ENCODE data around the gene SPATA2L. TPM values are rescaled to one million over a fixed set of nuclear protein-coding genes. Genes with fewer than 3 reads are reported as not detected.

SPATA2L gene
- total RNA-seq, 2 donors from 2014 or later, result 17.8 to 18.4 TPM

DNA sequence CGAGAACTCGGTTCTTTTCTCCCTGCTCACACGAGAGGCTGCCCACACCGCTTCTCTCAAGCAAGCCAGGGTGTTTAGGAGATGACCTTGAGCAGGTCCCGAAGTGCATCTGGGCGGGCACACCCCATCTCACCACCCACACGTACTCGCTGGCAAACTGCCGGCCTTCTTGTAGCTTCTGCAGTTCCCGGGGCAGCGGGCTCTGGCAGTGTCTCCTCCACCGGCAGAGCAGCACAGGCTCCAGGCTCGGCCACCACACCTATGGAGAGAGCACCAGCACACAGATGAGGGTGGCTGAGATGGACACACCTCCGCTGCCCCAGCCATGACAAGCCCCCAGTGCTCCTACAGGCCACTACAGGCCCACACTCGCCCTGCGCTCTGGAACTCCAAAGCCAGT, 43.3 kb upstream of the SPATA2L start:
- no peaks in the 10 kb centered on the region for H3K27me3 ChIP-seq
- H3K4me1 ChIP-seq, result no peaks in the 10 kb centered on the region
- TF ChIP-seq, protein P1, sequence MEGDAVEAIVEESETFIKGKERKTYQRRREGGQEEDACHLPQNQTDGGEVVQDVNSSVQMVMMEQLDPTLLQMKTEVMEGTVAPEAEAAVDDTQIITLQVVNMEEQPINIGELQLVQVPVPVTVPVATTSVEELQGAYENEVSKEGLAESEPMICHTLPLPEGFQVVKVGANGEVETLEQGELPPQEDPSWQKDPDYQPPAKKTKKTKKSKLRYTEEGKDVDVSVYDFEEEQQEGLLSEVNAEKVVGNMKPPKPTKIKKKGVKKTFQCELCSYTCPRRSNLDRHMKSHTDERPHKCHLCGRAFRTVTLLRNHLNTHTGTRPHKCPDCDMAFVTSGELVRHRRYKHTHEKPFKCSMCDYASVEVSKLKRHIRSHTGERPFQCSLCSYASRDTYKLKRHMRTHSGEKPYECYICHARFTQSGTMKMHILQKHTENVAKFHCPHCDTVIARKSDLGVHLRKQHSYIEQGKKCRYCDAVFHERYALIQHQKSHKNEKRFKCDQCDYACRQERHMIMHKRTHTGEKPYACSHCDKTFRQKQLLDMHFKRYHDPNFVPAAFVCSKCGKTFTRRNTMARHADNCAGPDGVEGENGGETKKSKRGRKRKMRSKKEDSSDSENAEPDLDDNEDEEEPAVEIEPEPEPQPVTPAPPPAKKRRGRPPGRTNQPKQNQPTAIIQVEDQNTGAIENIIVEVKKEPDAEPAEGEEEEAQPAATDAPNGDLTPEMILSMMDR (IDR thresholded peaks at IDR 0.05), result no peak
- intact Hi-C loops (cut with DNase I), result no loop called here
- no peaks in the 10 kb centered on the region for H3K9me3 ChIP-seq
- H3K9ac ChIP-seq (ENCODE audit: low read depth in 2 of 2, low read length in 2 of 2), result no peak overlapping the region
- H3K27ac ChIP-seq, result no peak overlapping the region
- no peaks in the 10 kb centered on the region for H3K36me3 ChIP-seq
- no peak overlapping the region for H3K4me3 ChIP-seq
- no peak for DNase-seq

DNA sequence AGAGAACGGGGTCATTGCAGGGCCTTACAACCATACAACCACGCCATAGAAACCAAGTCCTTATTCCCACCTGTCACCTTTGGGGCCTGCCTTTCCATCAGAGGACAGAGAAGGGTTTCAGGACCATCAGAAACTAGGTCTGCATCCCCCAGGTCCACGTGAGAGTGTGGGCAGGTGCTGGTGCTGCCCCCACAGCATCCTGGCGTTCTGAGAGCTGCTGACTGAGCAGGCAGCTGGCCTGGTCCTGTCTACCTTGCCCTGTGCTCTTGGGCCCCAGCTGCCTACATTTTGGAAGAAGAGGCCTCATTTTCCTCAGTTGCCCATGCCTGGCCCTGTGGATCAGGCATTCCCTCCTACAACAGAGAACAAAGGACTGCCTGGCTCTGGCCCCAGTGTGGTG, 41.4 kb upstream of the SPATA2L start:
- intact Hi-C loops (cut with DNase I), result no loop called here
- TF ChIP-seq, protein P1 (IDR thresholded peaks at IDR 0.05), result no peak
- DNase-seq, result no peak
- H3K27me3 ChIP-seq, result no peaks in the 10 kb centered on the region
- no peak overlapping the region for H3K27ac ChIP-seq
- no peak overlapping the region for H3K9ac ChIP-seq (ENCODE audit: low read depth in 2 of 2, low read length in 2 of 2)
- H3K9me3 ChIP-seq, result no peaks in the 10 kb centered on the region
- H3K4me3 ChIP-seq, result no peak overlapping the region
- no peaks in the 10 kb centered on the region for H3K4me1 ChIP-seq
- H3K36me3 ChIP-seq, result peaks cover 15% of the 10 kb centered on the region

DNA sequence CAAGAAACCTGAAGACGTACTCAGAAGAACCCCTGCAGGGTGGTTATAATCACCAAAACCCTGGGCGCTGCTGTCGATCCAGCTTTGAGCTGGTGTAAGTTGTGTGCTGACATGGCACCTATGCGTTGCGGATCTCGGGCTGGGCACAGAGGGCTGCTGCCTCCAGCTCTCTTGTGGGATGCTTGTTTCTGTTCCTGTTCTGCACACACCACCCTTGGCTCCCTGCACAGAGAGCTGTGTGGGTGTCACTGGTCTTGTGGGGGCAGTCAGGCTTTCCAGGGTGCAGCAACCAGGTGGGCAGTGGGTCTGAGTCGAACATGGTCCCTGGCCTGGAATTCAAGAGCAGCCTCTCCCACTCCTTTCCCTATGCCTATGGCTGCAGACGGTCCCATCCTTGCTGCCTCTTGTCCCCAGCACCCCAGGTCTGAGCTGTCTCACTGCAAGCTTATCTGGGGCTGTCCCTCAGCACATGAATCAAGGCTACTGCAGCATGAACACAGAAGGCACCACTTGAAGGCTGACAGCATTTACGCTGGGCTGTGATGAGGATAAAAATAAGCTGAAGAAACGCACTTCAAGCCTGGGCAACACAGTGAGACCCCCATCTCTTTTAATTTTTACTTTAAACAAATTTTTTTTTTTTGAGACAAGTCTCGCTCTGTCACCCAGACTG, 40.0 kb upstream of the SPATA2L start:
- no peak overlapping the region for H3K4me3 ChIP-seq
- H3K36me3 ChIP-seq, result peaks cover 28% of the 10 kb centered on the region
- TF ChIP-seq, protein P1 (IDR thresholded peaks at IDR 0.05), result no peak
- H3K27ac ChIP-seq, result no peak overlapping the region
- H3K27me3 ChIP-seq, result no peaks in the 10 kb centered on the region
- H3K9ac ChIP-seq (ENCODE audit: low read depth in 2 of 2, low read length in 2 of 2), result no peak overlapping the region
- DNase-seq, result no peak
- H3K9me3 ChIP-seq, result no peaks in the 10 kb centered on the region
- intact Hi-C loops (cut with DNase I), result no loop called here
- no peaks in the 10 kb centered on the region for H3K4me1 ChIP-seq

DNA sequence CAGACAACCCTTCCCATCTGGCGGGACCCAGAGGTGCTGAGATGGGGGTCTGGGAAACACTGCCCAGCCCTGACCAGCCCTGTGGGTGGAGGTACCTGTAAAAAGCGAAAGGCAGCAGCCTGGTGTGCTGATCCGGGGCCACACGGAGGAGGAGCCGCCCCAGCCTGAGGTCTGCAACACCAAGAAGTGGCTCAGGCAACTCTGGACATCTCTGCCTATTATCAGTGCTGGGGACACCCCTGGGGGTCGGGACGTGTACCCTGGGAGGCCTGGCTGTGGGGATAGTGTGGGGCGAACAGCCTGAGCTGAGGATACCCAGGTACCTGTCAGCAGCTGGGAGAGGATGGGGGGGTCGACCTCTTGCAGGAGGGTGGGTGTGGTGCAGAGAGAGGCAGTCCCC, 37.9 kb upstream of the SPATA2L start:
- intact Hi-C loops (cut with DNase I), result no loop called here
- H3K4me1 ChIP-seq, result no peaks in the 10 kb centered on the region
- no peak overlapping the region for H3K4me3 ChIP-seq
- no peak overlapping the region for H3K9ac ChIP-seq (ENCODE audit: low read depth in 2 of 2, low read length in 2 of 2)
- DNase-seq, result no peak
- H3K36me3 ChIP-seq, result peaks cover 28% of the 10 kb centered on the region
- no peaks in the 10 kb centered on the region for H3K9me3 ChIP-seq
- TF ChIP-seq, protein P1 (IDR thresholded peaks at IDR 0.05), result no peak
- H3K27ac ChIP-seq, result no peak overlapping the region
- H3K27me3 ChIP-seq, result no peaks in the 10 kb centered on the region

DNA sequence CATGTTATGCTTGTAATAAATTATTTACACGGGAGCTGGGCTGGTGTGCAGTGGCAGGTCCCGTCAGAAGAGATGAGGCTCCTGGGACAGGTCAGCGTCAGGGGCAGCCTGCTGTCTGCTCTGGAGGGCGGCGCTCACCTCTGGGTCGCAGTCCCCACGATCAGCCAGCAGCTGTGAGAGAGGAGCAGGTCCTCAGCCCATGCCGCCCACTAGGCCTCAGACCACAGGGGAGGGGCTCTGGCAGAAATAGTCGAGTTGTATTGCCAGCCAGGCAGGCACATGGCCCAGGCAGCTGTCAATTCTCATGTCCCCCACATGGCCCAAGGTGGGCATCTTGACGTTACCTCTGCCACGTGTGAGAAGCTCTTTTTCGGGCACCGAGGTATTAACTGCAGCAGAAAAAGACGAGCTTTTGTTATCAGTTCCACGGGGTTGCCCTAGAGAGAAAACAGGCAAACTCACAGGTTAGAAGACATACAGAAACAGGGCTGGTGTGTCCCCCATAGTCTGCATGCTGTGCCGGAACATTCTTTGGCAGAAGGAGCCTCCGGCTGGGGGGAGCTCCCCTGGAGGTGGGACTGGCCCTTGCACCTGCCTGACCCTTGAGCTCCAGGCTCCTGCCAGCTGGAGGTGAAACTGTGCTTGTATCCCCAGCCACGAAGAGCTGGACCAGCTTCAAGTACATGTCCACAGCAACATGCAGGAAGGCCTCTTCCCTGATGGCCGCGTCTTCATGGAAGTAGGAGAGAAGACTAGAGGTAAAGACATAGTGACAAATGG, 37.2 kb upstream of the SPATA2L start:
- intact Hi-C loops (cut with DNase I), result no loop called here
- TF ChIP-seq, protein P1 (IDR thresholded peaks at IDR 0.05), result no peak
- Histone ChIP-seq H3K9ac (ENCODE audit: low read depth in 2 of 2, low read length in 2 of 2) (no peak overlapping the region), H3K9me3 (no peaks in the 10 kb centered on the region), H3K4me3 (no peak overlapping the region), H3K27me3 (no peaks in the 10 kb centered on the region), H3K27ac (no peak overlapping the region), H3K4me1 (no peaks in the 10 kb centered on the region), H3K36me3 (peaks cover 28% of the 10 kb centered on the region)
- DNase-seq, result no peak
